Inferior parietal cortex (tissue), 1 donor: ENCODE results near the gene TASOR2.
A peak's percentile ranks its signal among the peaks of the same experiment; 100 is the strongest.

Source experiments
- DNase-seq: peaks from one replicate; pipeline ENCODE4 v3.0.0-alpha.2; 2016; ENCODE audit errors: extremely low spot score

TASOR2 gene

GRCh38 chr10:5684318-5684970 is at the start of gene TASOR2:
TSS of gene TASOR2 (plus strand) at chr10:5684838. CDS start at chr10:5720643, 35,805 bp downstream.
- peak; percentile 99 for DNase-seq

GRCh38 chr10:5634918-5635317 is 49.7 kb upstream of the TASOR2 start:
- DNase-seq, result no peak

- no peak for DNase-seq
Observed at GRCh38 chr10:5638494-5638893, 46.1 kb upstream of the TASOR2 start.

GRCh38 chr10:5639066-5639465 is 45.6 kb upstream of the TASOR2 start:
- no peak for DNase-seq

- DNase-seq, result no peak
Observed at GRCh38 chr10:5640036-5640435, 44.6 kb upstream of the TASOR2 start.

GRCh38 chr10:5640501-5640900 is 44.1 kb upstream of the TASOR2 start:
- DNase-seq, result no peak

GRCh38 chr10:5641501-5641900 is 43.1 kb upstream of the TASOR2 start:
- no peak for DNase-seq

- no peak for DNase-seq
Observed at GRCh38 chr10:5643346-5644067, 41.1 kb upstream of the TASOR2 start.

GRCh38 chr10:5644930-5645329 is 39.7 kb upstream of the TASOR2 start:
- no peak for DNase-seq

- DNase-seq, result no peak
Observed at GRCh38 chr10:5645375-5645774, 39.3 kb upstream of the TASOR2 start.

GRCh38 chr10:5645944-5646617 is 38.6 kb upstream of the TASOR2 start:
- no peak for DNase-seq

GRCh38 chr10:5647507-5648240 is 37.0 kb upstream of the TASOR2 start:
- DNase-seq, result no peak

GRCh38 chr10:5648494-5649457 is 35.9 kb upstream of the TASOR2 start:
- DNase-seq, result no peak

- no peak for DNase-seq
Observed at GRCh38 chr10:5649746-5650145, 34.9 kb upstream of the TASOR2 start.

- no peak for DNase-seq
Observed at GRCh38 chr10:5650664-5651387, 33.8 kb upstream of the TASOR2 start.

GRCh38 chr10:5651388-5651764 is 33.3 kb upstream of the TASOR2 start:
- DNase-seq, result no peak

- no peak for DNase-seq
Observed at GRCh38 chr10:5652746-5653145, 31.9 kb upstream of the TASOR2 start.

- no peak for DNase-seq
Observed at GRCh38 chr10:5654218-5654755, 30.4 kb upstream of the TASOR2 start.

GRCh38 chr10:5655121-5655520 is 29.5 kb upstream of the TASOR2 start:
- DNase-seq, result no peak
